GM12875 (cell line): ENCODE data around the gene ST8SIA4.

Experiments used
- H3K4me3 ChIP-seq: one replicate; pipeline ENCODE4 v1.5.1; 2011; ENCODE audit warnings: low read depth, low read length, control low read depth
- CTCF ChIP-seq: IDR thresholded peaks from 2 replicates; pipeline ENCODE4 v1.5.1; 2011; ENCODE audit warnings: low read depth, mild to moderate bottlenecking, control low read depth, inconsistent platforms, low read length, moderate library complexity, borderline replicate concordance; ENCODE audit not compliant: insufficient read depth

ST8SIA4 gene

DNA sequence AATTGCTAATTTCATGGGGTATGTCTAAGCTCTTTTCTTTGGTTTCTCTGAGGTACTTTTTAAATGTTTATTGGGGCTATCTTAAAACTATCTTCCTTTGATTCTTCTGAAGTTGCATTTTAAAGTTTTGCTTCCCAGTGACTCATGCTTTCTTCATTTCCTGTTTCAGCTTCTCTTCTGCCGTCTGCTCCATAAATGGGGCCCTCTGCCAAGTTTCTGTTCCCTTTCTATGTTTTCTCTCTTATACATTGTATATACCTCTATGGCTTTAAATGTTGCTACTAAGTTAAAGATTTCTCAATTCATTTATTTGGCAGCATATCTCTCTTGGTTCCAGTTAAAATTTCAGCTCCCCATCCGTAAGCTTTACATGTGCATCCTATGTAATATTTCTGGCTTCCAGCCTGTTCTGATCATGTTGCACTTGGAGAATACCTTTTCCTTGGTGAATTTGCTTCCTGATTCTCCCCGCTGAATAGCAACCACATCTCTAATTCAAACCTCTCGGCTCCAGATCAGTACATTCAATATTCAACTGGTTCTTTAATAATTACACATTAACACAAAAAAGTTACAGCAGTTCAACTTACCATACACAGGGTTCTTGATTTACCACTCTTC, 125.3 kb downstream of the ST8SIA4 start:
- H3K4me3 ChIP-seq = no peak overlapping the region
- no peak for TF ChIP-seq CTCF

- H3K4me3 ChIP-seq = no peak overlapping the region
- TF ChIP-seq CTCF = no peak
Measured at GRCh38 chr5:100775533-100775855, 127.6 kb downstream of the ST8SIA4 start.

GRCh38 chr5:100772548-100772947, 130.5 kb downstream of the ST8SIA4 start:
- TF ChIP-seq CTCF = no peak
- H3K4me3 ChIP-seq = no peak overlapping the region

GRCh38 chr5:100772006-100772405, 131.1 kb downstream of the ST8SIA4 start:
- TF ChIP-seq CTCF = no peak
- no peak overlapping the region for H3K4me3 ChIP-seq

DNA sequence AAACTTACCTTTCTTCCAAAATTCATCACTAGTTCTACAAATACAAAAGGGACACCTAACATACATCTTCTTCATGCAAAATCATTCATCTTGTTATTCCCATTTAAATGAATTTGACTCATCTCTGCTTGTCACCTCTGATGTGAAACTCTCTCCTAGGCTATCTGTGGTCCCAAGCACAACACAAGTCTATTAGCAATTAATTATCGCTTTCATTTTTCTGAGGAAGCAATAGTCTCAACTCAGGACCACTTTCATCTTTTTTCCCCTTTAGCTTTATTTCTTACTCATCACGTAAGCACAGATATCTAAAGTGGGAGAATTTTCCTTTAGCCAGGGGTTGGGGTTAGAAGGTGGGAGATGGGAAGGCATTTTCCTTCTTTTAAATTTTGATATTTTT, 131.9 kb downstream of the ST8SIA4 start:
- H3K4me3 ChIP-seq = no peak overlapping the region
- no peak for TF ChIP-seq CTCF

- no peak overlapping the region for H3K4me3 ChIP-seq
- no peak for TF ChIP-seq CTCF
Measured at GRCh38 chr5:100768221-100768620, 134.9 kb downstream of the ST8SIA4 start.

GRCh38 chr5:100762995-100763394, 140.1 kb downstream of the ST8SIA4 start:
- TF ChIP-seq CTCF = no peak
- H3K4me3 ChIP-seq = no peak overlapping the region
